ENCODE data around the gene KRI1.

DNA sequence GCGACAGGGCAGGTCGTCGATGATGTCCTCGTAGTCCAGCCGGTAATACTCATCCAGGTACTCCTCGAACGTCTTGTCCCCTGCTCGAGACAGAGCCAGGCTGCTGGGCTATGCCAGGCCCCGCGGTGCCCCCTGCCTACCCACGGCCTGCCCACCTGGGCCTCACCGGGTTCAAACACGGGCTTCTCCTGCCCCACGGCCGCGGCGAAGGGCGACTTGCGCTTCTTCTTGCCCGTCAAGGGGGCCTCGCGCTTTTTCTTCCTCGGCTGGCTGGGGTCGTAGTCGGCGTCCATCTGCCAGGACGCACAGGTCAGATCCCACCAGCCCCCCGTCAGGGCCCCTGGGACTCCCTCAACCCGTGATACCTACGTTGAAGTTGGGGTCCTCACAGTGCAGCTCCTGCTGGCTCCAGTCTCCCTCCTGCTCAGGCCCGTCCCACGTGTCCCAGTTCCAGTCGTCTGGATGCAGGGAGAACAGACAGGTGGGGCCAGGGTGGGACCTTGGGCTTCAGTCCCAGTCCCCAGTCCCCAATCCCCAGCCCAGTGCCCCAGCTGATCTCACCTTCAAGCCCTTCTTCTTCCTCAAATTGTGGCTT lies 8.1 kb downstream of the KRI1 start:
- TF ChIP-seq, protein P1, sequence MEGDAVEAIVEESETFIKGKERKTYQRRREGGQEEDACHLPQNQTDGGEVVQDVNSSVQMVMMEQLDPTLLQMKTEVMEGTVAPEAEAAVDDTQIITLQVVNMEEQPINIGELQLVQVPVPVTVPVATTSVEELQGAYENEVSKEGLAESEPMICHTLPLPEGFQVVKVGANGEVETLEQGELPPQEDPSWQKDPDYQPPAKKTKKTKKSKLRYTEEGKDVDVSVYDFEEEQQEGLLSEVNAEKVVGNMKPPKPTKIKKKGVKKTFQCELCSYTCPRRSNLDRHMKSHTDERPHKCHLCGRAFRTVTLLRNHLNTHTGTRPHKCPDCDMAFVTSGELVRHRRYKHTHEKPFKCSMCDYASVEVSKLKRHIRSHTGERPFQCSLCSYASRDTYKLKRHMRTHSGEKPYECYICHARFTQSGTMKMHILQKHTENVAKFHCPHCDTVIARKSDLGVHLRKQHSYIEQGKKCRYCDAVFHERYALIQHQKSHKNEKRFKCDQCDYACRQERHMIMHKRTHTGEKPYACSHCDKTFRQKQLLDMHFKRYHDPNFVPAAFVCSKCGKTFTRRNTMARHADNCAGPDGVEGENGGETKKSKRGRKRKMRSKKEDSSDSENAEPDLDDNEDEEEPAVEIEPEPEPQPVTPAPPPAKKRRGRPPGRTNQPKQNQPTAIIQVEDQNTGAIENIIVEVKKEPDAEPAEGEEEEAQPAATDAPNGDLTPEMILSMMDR (IDR thresholded peaks at IDR 0.05; ENCODE audit: low read length) = no peak
- no peak for TF ChIP-seq EZH2 (IDR thresholded peaks at IDR 0.05; ENCODE audit: borderline replicate concordance, low read length)
